HG02763 (cell line): ENCODE results near the gene SENP8.
"Not testable (repeated sequence)": the region's sequence is repeated elsewhere in the genome, so short reads cannot be mapped to it uniquely, and the experiment has no call there.

Experiments
- ATAC-seq: cut with Tn5 transposase; IDR thresholded peaks from one replicate; pipeline ENCODE4 v1.9.1; 2021; ENCODE audit warnings: mild to moderate bottlenecking, moderate library complexity; ENCODE audit not compliant: unreplicated experiment

Gene SENP8

DNA sequence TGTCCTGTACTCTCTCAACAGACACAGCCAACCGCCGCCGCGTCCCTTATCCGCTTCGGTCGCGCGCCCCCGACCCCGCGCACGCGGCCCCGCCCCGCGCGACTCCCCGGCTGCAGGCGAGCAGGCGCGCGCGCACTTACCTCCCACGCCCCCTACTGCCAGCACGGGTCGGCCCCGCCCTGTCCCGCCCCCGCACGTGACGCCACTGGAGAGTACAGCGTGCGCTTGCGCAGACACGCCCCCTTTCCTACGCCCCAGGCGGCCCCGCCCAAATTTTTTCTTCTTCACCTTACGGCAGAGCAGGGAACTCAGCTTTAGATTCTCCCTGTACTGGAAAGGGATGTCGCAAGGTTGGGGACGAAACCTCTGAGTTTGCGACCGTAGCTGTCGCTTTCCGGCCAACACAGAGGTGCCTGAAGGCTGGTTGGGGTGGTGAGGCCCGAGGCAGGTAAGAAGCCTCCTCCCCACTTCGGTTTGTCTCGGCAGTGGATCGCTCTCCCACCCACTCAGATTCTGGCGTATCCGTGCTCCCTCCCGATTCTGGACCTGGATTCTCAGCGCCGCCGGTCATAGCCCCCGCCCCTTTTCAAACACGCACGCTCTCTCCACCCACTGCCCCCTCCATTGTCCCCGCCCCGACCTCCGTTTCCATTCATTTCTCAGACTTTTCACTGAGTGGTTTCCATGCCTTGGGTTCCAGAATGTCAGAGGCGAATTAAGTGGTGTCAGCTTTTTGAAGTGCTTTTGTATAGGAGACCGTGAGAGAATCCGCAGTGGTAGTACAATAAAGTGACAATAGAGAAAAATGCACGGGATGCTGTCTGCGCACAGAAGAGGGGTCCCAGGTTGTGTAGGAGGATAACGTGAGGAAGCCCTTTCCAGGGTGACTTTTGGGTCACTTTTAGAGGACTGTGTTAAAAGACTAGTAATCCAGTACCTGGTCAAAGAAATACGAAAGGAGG is at the start of gene SENP8, which contains the start of gene MYO9A:
SENP8 (plus strand) TSS at position 387 of the 962 bp plus-strand sequence. CDS start 21,221 bp downstream, outside the sequence.
MYO9A (minus strand) TSS at position 134 of the 962 bp plus-strand sequence. CDS start 71,587 bp downstream, outside the sequence.
- ATAC-seq = peak; percentile 71

DNA sequence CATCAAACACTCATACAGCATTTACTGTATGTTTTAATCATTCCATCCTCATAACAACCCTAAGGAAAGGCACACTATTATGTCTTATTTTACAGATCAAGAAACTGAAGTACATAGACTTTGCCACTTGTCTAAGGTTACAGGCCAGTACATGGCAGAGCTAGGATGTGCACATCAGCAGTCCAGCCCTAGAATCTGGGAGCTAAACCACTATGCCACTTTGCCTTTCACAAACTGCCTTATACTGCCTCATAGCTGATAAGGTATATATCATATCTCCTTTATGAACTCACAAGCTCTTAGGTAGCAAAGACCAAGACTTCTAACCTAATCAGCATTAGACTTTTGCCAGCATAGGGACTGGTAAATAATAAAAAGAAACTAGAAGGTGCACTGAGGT is 49.3 kb upstream of the SENP8 start:
- no peak for ATAC-seq

GRCh38 chr15:72070817-72071447 is 47.3 kb upstream of the SENP8 start:
- no peak for ATAC-seq

DNA sequence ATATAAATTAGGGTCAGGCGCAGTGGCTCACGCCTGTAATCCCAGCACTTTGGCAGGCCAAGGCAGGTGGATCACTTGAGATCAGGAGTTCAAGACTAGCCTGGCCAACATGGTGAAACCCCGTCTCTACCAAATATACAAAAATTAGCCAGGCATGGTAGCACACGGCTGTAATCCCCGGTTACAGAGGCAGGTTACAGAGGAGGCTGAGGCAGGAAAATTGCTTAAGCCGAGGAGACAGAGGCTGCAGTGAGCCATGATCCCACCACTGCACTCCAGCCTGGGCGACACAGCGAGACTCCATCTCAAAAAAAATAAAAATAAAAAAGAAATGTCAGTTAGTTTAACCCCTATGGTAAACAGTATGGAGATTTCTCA is 46.8 kb upstream of the SENP8 start:
- ATAC-seq = not testable (repeated sequence)

DNA sequence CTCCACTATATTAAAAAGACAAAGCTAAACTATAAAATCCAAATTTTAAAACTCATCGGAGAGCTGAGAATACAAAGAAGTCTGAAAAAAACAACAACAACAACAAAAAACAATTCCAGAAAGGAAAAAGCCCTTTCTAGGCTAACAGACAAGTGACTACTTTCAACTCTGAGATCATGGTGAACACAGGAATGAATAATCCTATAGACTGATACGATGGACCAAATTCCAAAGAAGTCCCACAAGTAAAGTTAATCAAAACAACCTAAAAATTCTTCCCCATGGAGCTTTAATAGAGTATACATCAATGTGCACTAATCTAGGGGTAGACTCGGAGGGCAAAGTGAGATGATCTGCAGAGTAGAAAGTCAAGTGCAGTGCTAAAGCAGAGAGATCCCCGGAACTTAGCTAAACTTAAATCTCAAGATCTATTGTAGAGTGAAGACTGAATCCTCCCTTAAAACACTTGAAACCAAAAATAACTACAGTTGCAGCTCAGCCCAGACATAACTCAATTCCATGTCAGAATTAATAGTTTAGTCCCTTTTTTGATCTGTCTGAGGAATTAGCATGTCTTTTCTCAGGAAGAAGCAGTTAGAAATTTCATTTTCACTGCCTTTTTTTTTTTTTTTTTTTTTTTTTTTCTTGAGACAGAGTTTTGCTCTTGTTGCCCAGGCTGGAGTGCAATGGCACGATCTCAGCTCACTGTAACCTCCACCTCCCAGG is 43.7 kb upstream of the SENP8 start:
- no peak for ATAC-seq

GRCh38 chr15:72077950-72078349 is 40.3 kb upstream of the SENP8 start:
- ATAC-seq = no peak

GRCh38 chr15:72078887-72079286 is 39.3 kb upstream of the SENP8 start:
- no peak for ATAC-seq

- no peak for ATAC-seq
Observed at GRCh38 chr15:72082176-72082575, 36.0 kb upstream of the SENP8 start.

DNA sequence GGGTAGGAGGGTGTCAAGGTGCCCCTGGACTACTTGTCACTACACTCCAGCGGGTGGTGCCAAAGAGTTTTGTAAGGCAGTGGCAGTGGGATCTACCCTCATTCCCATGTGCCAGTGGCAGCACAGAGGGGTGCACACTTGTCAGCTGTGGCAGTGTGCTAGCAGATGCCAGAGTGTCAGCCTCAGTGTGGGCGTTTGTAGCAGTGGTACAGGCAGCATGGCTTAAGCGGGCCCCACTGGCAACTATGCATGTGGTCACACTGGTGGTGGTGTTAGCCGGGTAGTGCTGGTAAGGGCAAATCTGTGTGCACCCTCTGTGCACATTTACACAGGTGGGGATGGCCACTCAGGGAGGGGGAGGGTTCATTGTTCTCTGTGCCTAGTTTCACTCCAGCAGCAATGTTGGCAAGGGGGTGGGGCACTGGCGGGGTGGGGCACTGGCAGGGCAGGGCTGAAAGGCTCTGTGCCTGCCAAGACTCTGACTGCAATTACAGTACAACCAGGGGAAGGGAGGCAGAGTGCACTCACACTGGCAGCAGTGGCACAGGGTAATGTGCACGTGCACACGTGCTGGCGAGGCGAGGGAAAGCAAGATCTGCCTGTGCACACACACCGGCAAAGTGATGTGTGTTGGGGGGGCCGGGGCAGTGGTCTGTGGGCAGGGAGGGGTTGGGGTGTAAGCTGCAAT is 32.0 kb upstream of the SENP8 start:
- no peak for ATAC-seq

DNA sequence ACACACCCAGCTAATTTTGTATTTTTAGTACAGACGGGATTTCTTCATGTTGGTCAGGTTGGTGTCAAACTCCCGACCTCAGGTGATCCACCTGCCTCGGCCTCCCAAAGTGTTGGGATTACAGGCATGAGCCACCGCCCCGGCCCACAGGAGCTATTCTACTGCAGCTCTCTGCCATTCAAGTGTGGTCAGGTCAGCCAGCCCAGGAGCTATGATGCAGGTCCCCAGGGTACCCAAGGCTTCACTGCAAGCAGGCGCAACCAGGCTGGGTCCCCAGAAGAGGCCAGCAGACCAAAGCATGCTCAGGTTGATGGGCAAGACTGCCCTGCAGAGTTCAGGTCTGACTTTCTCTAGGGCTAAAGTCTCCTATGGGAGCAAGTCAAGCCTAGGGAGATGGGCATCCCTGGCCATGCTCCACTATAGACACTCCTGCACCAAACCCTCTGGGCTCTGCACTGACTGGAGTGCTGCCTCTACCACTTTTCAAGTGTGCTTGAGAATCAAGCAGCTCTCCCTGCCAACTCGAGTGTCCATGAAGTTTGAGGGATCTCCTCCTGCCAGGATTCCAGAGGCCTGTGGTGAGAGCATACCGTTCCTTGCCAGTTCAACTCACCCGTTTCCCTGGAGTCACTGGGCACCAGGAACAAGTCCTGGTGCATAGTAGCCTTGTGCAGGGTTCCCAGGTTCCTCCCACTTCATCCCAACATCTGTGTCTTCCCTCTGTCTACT is 31.1 kb upstream of the SENP8 start:
- ATAC-seq = no peak

- no peak for ATAC-seq
Observed at GRCh38 chr15:72092006-72092405, 26.2 kb upstream of the SENP8 start.

DNA sequence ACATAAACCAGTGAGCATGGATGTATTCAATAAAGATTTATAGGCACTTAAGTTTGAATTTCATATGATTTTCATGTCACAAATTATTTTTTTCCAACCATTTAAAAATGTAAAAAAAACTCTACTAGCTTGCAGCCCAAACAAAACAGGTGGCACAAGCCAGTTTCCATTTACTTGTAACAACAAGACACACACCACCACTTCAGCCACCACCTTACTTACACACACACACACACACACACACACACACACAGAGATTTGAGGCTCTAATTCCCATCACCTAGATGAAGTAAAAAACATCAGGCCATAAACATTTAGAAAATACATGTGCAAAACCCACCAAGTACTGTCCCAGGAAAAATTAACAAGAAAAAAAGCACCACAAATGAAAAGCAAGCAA is 25.5 kb upstream of the SENP8 start:
- ATAC-seq = no peak

GRCh38 chr15:72096796-72097195 is 21.4 kb upstream of the SENP8 start:
- no peak for ATAC-seq

- ATAC-seq = no peak
Observed at GRCh38 chr15:72098040-72098439, 20.2 kb upstream of the SENP8 start.

GRCh38 chr15:72099155-72099554 is 19.0 kb upstream of the SENP8 start:
- no peak for ATAC-seq

DNA sequence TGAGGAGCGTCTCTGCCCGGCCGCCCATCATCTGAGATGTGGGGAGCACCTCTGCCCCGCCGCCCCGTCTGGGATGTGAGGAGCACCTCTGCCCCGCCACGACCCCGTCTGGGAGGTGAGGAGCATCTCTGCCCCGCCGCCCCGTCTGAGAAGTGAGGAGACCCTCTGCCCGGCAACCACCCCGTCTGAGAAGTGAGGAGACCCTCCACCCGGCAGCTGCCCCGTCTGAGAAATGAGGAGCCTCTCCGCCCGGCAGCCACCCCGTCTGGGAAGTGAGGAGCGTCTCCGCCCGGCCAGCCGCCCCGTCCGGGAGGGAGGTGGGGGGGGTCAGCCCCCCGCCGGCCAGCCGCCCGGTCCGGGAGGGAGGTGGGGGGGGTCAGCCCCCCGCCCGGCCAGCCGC is 17.7 kb upstream of the SENP8 start:
- ATAC-seq = not testable (repeated sequence)

DNA sequence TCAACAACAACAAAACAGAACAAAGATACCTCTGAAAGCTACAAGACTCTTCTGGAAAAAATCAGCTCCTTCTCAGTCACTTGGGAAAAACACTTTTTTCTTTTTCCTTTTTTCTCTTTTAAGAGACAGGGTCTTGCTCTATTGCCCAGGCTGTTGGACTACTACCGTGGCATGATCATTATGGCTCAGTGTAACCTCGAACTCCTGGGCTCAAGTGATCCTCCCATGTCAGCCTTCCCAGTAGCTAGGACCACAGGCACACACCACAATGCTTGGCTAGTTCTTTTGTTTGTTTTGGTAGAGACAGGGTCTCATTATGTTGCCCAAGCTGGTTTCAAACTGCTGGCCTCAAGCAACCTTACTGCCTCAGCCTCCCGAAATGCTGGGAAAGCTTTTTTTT is 13.1 kb upstream of the SENP8 start:
- ATAC-seq = no peak

GRCh38 chr15:72106068-72106467 is 12.1 kb upstream of the SENP8 start:
- ATAC-seq = no peak

DNA sequence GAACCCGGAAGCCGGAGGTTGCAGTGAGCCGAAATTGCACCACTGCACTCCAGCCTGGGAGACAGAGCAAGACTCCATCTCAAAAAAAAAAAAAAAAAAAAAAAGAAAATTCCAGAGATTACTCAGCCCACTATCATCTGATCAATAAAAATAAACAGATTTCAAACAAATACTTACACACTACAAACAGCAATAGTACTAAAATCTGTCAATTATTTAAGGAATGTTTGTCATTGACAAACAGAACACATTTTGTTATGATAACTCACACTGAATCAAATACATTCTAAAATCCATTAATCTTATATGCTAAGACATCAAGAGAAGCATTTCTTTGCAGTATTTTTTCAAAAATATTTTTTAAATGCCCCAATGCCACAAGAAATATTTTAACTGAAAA is 7.8 kb upstream of the SENP8 start:
- ATAC-seq = no peak

DNA sequence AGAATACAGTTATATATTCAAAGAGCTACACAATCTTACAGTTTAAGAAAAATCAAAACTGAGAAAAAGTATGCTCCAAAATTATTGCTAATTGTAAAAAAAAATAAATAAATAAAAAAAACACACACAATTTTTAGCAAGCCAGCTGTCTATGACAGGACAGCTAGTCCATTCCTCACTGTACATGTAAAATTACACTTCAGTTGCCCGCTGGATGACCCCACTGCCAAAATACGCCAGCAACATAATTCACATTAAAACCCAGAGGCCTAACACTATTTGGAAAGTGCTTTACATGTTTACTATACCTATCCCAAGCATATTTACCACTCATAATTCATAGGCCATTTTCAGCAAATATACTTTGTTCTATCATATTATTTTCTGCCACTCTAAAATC is 6.1 kb upstream of the SENP8 start:
- no peak for ATAC-seq
